ENCODE data around the gene SORCS3. TPM values are rescaled to one million over a fixed set of nuclear protein-coding genes. Genes with fewer than 3 reads are reported as not detected.

SORCS3 gene
- total RNA-seq, 6 experiments from 2014 or later, result not detected

DNA sequence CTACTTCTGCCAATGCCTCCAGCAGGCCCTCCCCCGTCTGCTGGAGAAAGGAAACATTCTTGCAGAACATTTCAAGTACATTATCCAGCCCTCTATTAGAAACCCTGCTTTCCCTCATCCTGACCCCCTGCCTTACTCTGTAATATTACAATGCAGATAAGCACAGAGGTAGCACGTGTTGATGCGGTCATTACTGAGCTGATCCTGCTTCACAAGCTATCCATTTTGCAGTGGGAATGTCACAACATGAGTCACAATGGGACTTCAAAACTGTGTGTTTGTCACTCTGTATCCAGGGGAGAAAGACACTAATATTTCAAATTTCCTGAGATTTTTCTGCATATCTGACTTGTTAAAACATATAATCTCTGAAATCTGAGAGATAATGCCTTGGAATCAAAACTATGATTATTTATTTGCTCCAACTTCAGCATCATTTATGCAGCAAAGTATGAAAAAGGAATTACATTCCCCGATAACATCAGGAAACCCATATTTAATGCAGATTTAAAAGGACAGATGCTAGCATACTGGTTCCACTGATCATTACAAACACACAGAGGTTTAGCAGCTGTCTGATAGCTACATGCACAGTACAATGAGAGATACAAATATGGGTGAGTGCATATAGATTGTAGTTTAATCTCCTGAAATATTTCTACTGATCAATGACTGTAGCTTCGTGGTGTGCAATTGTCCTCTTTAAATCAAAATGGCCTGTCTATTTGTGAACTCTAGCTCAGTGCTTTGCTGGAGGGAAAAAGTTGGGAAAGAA, 239.7 kb downstream of the SORCS3 start:
- DNase-seq, result no peak
- ATAC-seq, result no peak
- H3K4me3 ChIP-seq, result no peak overlapping the region
- WGBS (ENCODE audit: insufficient coverage, low coverage, low lambda C conversion rate, missing lambda C conversion rate), result 43% methylated on average over 5 of the region's 5 CpGs
- intact Hi-C loops (cut with DNase I), result no loop called here
- H3K36me3 ChIP-seq, result no peaks in the 10 kb centered on the region
- no peaks in the 10 kb centered on the region for H3K9me3 ChIP-seq
- no peaks in the 10 kb centered on the region for H3K4me1 ChIP-seq
- no peak overlapping the region for H3K27ac ChIP-seq
- TF ChIP-seq, protein P1, sequence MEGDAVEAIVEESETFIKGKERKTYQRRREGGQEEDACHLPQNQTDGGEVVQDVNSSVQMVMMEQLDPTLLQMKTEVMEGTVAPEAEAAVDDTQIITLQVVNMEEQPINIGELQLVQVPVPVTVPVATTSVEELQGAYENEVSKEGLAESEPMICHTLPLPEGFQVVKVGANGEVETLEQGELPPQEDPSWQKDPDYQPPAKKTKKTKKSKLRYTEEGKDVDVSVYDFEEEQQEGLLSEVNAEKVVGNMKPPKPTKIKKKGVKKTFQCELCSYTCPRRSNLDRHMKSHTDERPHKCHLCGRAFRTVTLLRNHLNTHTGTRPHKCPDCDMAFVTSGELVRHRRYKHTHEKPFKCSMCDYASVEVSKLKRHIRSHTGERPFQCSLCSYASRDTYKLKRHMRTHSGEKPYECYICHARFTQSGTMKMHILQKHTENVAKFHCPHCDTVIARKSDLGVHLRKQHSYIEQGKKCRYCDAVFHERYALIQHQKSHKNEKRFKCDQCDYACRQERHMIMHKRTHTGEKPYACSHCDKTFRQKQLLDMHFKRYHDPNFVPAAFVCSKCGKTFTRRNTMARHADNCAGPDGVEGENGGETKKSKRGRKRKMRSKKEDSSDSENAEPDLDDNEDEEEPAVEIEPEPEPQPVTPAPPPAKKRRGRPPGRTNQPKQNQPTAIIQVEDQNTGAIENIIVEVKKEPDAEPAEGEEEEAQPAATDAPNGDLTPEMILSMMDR (IDR thresholded peaks at IDR 0.05), result no peak
- TF ChIP-seq POLR2A (IDR thresholded peaks at IDR 0.05), result no peak
- H3K27me3 ChIP-seq, result no peaks in the 10 kb centered on the region

DNA sequence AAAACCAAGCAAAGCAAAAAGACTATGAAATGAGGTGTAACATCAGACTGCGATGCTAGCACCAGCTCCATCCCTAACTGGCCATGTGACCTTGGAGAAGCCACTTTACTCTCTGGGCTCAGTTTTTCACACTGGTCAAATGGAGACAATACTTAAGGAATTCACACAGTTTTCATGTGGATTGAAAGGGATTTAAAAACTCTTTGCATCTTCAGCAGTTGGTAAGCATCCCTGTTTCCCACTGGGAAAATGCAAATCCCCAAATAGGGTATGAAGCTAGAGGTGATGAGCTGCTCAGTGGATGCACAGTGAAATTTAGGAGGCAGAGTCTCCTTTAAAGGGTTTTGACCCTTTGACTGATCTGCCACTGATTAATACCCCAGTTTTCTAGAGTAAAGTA, 240.7 kb downstream of the SORCS3 start:
- H3K36me3 ChIP-seq, result no peaks in the 10 kb centered on the region
- no peak for TF ChIP-seq POLR2A (IDR thresholded peaks at IDR 0.05)
- TF ChIP-seq, protein P1 (IDR thresholded peaks at IDR 0.05), result no peak
- H3K27ac ChIP-seq, result no peak overlapping the region
- H3K4me1 ChIP-seq, result no peaks in the 10 kb centered on the region
- DNase-seq (no peak), ATAC-seq (no peak)
- WGBS (ENCODE audit: insufficient coverage, low coverage, low lambda C conversion rate, missing lambda C conversion rate), result 55% methylated on average over 1 of the region's 1 CpG
- H3K27me3 ChIP-seq, result no peaks in the 10 kb centered on the region
- no peaks in the 10 kb centered on the region for H3K9me3 ChIP-seq
- H3K4me3 ChIP-seq, result no peak overlapping the region
- intact Hi-C loops (cut with DNase I), result no loop called here

DNA sequence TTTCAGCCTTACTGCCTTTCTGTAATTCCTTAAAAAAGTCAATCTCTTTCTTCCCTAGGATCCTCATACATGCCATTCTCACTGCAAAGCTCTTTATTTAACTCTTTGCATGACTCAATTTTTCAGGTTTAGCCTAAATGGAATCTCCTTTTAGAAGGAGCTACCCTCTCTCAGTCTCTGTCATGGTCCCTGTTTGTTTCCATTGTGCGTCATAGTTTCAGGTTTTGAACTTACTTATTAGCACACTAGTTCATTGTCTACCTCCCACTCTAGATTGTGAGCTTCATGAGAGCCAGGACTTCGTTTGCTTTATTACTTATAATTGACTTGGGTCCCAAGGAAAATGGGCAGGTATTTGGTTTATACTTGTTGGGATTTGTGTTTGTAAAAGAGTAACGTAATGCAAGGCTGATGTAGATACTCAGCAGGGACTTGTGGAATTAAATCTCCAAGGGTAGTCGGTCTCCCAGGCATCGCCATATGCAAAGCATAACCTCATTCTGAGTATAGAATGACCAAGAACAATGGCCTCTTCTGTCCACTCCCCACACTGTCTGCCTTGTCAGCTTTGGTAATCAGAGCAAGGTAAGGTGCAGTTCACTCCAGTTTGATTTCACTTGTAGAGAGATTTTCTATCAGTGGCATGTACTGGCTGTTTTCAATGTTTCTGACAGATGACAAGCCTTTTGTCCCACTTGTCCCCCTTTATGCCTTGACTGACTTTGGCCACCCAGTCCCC, 252.0 kb downstream of the SORCS3 start:
- no peaks in the 10 kb centered on the region for H3K9me3 ChIP-seq
- H3K27ac ChIP-seq, result no peak overlapping the region
- no peak for DNase-seq
- H3K27me3 ChIP-seq, result no peaks in the 10 kb centered on the region
- H3K36me3 ChIP-seq, result no peaks in the 10 kb centered on the region
- H3K4me1 ChIP-seq, result no peaks in the 10 kb centered on the region
- ATAC-seq, result no peak
- 71% methylated on average over 5 of the region's 5 CpGs for WGBS (ENCODE audit: insufficient coverage, low coverage, low lambda C conversion rate, missing lambda C conversion rate)
- TF ChIP-seq, protein P1 (IDR thresholded peaks at IDR 0.05), result no peak
- no peak for TF ChIP-seq POLR2A (IDR thresholded peaks at IDR 0.05)
- intact Hi-C loops (cut with DNase I), result no loop called here
- H3K4me3 ChIP-seq, result no peak overlapping the region

DNA sequence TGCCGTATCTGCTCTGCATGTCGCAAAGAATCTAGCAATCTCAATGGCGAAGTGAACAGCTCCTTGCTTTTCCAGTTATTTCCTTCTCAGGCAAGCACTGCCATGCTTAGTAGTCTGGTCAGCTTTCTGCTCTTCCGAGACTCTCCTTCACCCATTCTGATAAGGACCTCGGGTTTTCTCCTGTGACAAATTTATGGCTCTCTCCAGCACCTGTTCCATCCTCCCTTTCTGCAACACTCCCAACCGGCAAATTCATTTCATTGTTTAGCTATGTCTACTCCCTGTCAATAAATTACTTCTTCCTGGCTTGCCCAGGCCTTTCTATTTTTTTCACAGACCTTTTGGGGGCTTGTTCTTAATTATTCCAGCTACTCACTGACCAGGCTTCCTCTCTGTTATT, 252.6 kb downstream of the SORCS3 start:
- Histone ChIP-seq H3K36me3 (no peaks in the 10 kb centered on the region), H3K9me3 (no peaks in the 10 kb centered on the region), H3K27ac (no peak overlapping the region), H3K27me3 (no peaks in the 10 kb centered on the region), H3K4me3 (no peak overlapping the region), H3K4me1 (no peaks in the 10 kb centered on the region)
- WGBS (ENCODE audit: insufficient coverage, low coverage, low lambda C conversion rate, missing lambda C conversion rate), result 45% methylated on average over 6 of the region's 6 CpGs
- ATAC-seq (no peak), DNase-seq (no peak)
- TF ChIP-seq, protein P1 (IDR thresholded peaks at IDR 0.05), result no peak
- TF ChIP-seq POLR2A (IDR thresholded peaks at IDR 0.05), result no peak
- intact Hi-C loops (cut with DNase I), result no loop called here

Data from right lobe of liver (tissue), 6 donors.